H9 (cell line): ENCODE measurements around the gene GALC. TPM values are rescaled to one million over a fixed set of nuclear protein-coding genes. Genes with fewer than 3 reads are reported as not detected.

Experiments used
- DNase-seq: peaks from one replicate; pipeline ENCODE4 v3.0.0-alpha.2; 2017
- H2AFZ ChIP-seq: one replicate; pipeline ENCODE4 v1.6.1; 2013; ENCODE audit warnings: mild to moderate bottlenecking, low read length, control low read depth, moderate library complexity
- H2AK5ac ChIP-seq: 2 replicates; pipeline ENCODE4 v1.6.1; 2013; ENCODE audit warnings: low read length, control low read depth, mixed read lengths; ENCODE audit not compliant: insufficient read length
- H2BK120ac ChIP-seq: one replicate; pipeline ENCODE4 v1.6.1; 2013; ENCODE audit warnings: low read depth, mild to moderate bottlenecking, low read length, control low read depth, inconsistent platforms; ENCODE audit not compliant: poor library complexity, severe bottlenecking
- H2BK12ac ChIP-seq: 2 replicates; pipeline ENCODE4 v1.6.1; 2013; ENCODE audit warnings: low read length, control low read depth, mixed read lengths, low read depth; ENCODE audit not compliant: insufficient read length
- H2BK15ac ChIP-seq: 2 replicates; pipeline ENCODE4 v1.6.1; 2013; ENCODE audit warnings: low read depth, low read length, control low read depth
- H2BK20ac ChIP-seq: one replicate; pipeline ENCODE4 v1.6.1; 2013; ENCODE audit warnings: low read depth, mild to moderate bottlenecking, low read length, control low read depth, inconsistent platforms; ENCODE audit not compliant: poor library complexity, severe bottlenecking
- H2BK5ac ChIP-seq: 2 replicates; pipeline ENCODE4 v1.6.1; 2013; ENCODE audit warnings: low read length, control low read depth, mixed read lengths; ENCODE audit not compliant: insufficient read length
- H3K14ac ChIP-seq: 2 replicates; pipeline ENCODE4 v1.6.1; 2013; ENCODE audit warnings: low read length, control low read depth; ENCODE audit not compliant: insufficient read depth
- H3K18ac ChIP-seq: 2 replicates; pipeline ENCODE4 v1.6.1; 2013; ENCODE audit warnings: low read depth, mild to moderate bottlenecking, mixed read lengths, low read length, control low read depth; ENCODE audit not compliant: insufficient read length
- H3K23ac ChIP-seq: 2 replicates; pipeline ENCODE4 v1.6.1; 2013; ENCODE audit warnings: low read length, control low read depth, mixed read lengths, low read depth; ENCODE audit not compliant: insufficient read length
- H3K23me2 ChIP-seq: 2 replicates; pipeline ENCODE4 v1.6.1; 2013; ENCODE audit warnings: low read depth, mild to moderate bottlenecking, mixed read lengths, low read length, control low read depth; ENCODE audit not compliant: insufficient read length, poor library complexity, severe bottlenecking
- H3K27ac ChIP-seq: 2 replicates; pipeline ENCODE4 v1.5.1; 2013; ENCODE audit warnings: low read length, control low read depth, mixed read lengths, low read depth; ENCODE audit not compliant: insufficient read length
- H3K27me3 ChIP-seq: 2 replicates; pipeline ENCODE4 v1.6.1; 2013; ENCODE audit warnings: low read length, control low read depth, inconsistent platforms; ENCODE audit not compliant: insufficient read depth
- H3K4ac ChIP-seq: 2 replicates; pipeline ENCODE4 v1.6.1; 2013; ENCODE audit warnings: low read depth, mild to moderate bottlenecking, control low read depth, inconsistent platforms, low read length, moderate library complexity
- H3K4me1 ChIP-seq: 2 replicates; pipeline ENCODE4 v1.6.1; 2013; ENCODE audit warnings: low read length, control low read depth, inconsistent platforms; ENCODE audit not compliant: insufficient read depth
- H3K4me2 ChIP-seq: 2 replicates; pipeline ENCODE4 v1.6.1; 2013; ENCODE audit warnings: low read length, control low read depth, mixed read lengths; ENCODE audit not compliant: insufficient read length, insufficient read depth
- H3K56ac ChIP-seq: 2 replicates; pipeline ENCODE4 v1.6.1; 2013; ENCODE audit warnings: low read depth, mild to moderate bottlenecking, mixed read lengths, low read length, control low read depth; ENCODE audit not compliant: insufficient read length
- H3K79me1 ChIP-seq: 2 replicates; pipeline ENCODE4 v1.6.1; 2013; ENCODE audit warnings: low read depth, mild to moderate bottlenecking, moderate library complexity, low read length, control low read depth, inconsistent platforms; ENCODE audit not compliant: insufficient read depth, poor library complexity, severe bottlenecking
- H3K79me2 ChIP-seq: 2 replicates; pipeline ENCODE4 v1.6.1; 2013; ENCODE audit warnings: low read length, control low read depth, inconsistent platforms; ENCODE audit not compliant: insufficient read depth
- H3K9ac ChIP-seq: 2 replicates; pipeline ENCODE4 v1.6.1; 2013; ENCODE audit warnings: low read length, control low read depth, mixed read lengths; ENCODE audit not compliant: insufficient read length; ENCODE audit errors: extremely low read depth
- H3K9me3 ChIP-seq: one replicate; pipeline ENCODE4 v1.6.1; 2013; ENCODE audit warnings: low read depth, low read length, inconsistent platforms; ENCODE audit not compliant: control insufficient read depth
- H3T11ph ChIP-seq: one replicate; pipeline ENCODE4 v1.6.1; 2013; ENCODE audit warnings: mild to moderate bottlenecking, low read length, control low read depth, inconsistent platforms
- H4K20me1 ChIP-seq: one replicate; pipeline ENCODE4 v1.6.1; 2013; ENCODE audit not compliant: control insufficient read depth, insufficient read length, insufficient read depth
- H4K5ac ChIP-seq: 2 replicates; pipeline ENCODE4 v1.6.1; 2013; ENCODE audit warnings: low read depth, mild to moderate bottlenecking, mixed read lengths, low read length, control low read depth; ENCODE audit not compliant: insufficient read length
- H4K8ac ChIP-seq: replicated peaks from 2 replicates; pipeline ENCODE4 v1.6.1; 2013; ENCODE audit warnings: low read length, control low read depth, mixed read lengths, low read depth; ENCODE audit not compliant: insufficient read length
- H4K91ac ChIP-seq: 2 replicates; pipeline ENCODE4 v1.6.1; 2013; ENCODE audit warnings: low read depth, mild to moderate bottlenecking, moderate library complexity, mixed read lengths, low read length, control low read depth; ENCODE audit not compliant: insufficient read length
- H3K27ac Mint-ChIP-seq, 3 experiments: 2 replicates in 2 of 3; 3 replicates in 1 of 3; pipeline ENCODE4 v1.8.0; 2020 to 2021; ENCODE audit warnings: mixed read lengths in 3 of 3, mild to moderate bottlenecking in 1 of 3, moderate library complexity in 1 of 3
- H3K27me3 Mint-ChIP-seq: 2 replicates; pipeline ENCODE4 v1.8.0; 2021; ENCODE audit warnings: low read depth, mild to moderate bottlenecking, moderate library complexity, mixed read lengths
- H3K36me3 Mint-ChIP-seq, 3 experiments: 2 replicates in 2 of 3; 3 replicates in 1 of 3; pipeline ENCODE4 v1.8.0; 2020 to 2021; ENCODE audit warnings: low read depth in 3 of 3, mixed read lengths in 3 of 3; ENCODE audit not compliant: insufficient read depth in 1 of 3
- H3K4me1 Mint-ChIP-seq, 2 experiments: 2 replicates each; pipeline ENCODE4 v1.8.0; 2020; ENCODE audit warnings: mixed read lengths in 2 of 2
- H3K4me3 Mint-ChIP-seq, 2 experiments: 2 replicates in 1 of 2; 3 replicates in 1 of 2; pipeline ENCODE4 v1.8.0; 2020 to 2021; ENCODE audit warnings: mild to moderate bottlenecking in 2 of 2, mixed read lengths in 2 of 2, moderate library complexity in 1 of 2
- H3K9me3 Mint-ChIP-seq, 2 experiments: 2 replicates in 1 of 2; 3 replicates in 1 of 2; pipeline ENCODE4 v1.8.0; 2020; ENCODE audit warnings: mild to moderate bottlenecking in 2 of 2, mixed read lengths in 2 of 2, moderate library complexity in 1 of 2
- WGBS: extraction: QIAGEN DNeasy Blood & Tissue Kit; methylation state at CpG from one replicate; pipeline ENCODE4 v1.1.7; 2013; ENCODE audit warnings: missing lambda C conversion rate, low lambda C conversion rate, mixed read lengths; ENCODE audit not compliant: insufficient read length; ENCODE audit errors: extremely low coverage; 5-methylcytosine and 5-hydroxymethylcytosine counted together
- total RNA-seq: library from RNA; stranded (reverse); gene quantifications from 2 replicates; pipeline ENCODE4 v1.2.1, GENCODE V29; 2021
- TF ChIP-seq, protein P1 (sequence below): fragments of 200-600 bp; sonication (generic); conservative IDR thresholded peaks from 3 replicates; pipeline ENCODE4 v1.8.0; 2021; ENCODE audit warnings: antibody characterized with exemption, mild to moderate bottlenecking

Gene GALC
- total RNA-seq, 1 experiment from 2014 or later = 12.4 TPM

DNA sequence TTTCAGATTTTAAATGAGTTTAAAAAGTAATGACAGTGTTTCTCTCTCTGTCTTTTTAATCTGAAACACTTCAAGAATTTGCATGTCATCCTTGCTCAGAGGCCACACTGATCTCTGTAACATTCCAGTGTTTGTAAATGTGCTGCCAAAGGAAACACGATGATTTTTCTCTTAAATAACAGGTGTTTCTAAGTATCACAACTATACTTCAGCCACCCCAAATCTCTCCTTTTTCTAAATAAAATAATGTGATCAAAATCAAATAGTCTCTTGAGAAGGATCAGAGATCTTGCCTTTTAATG, 3.3 kb upstream of the GALC start:
- Mint-ChIP-seq H3K9me3 (no peaks in the 10 kb centered on the region), H3K27ac (no peak overlapping the region), H3K36me3 (no peaks in the 10 kb centered on the region), H3K4me1 (peaks cover 13 to 17% of the 10 kb centered on the region in 2 experiments), H3K4me3 (no peak overlapping the region), H3K27me3 (peaks cover 2% of the 10 kb centered on the region)
- Histone ChIP-seq H2BK120ac (no peak overlapping the region), H4K5ac (no peak overlapping the region), H4K8ac (no peak overlapping the region), H3K27me3 (no peaks in the 10 kb centered on the region), H3K79me2 (no peaks in the 10 kb centered on the region), H3K79me1 (no peaks in the 10 kb centered on the region), H3K4me2 (no peak overlapping the region), H2BK20ac (no peak overlapping the region), H2BK15ac (no peak overlapping the region), H3T11ph (no peak overlapping the region), H3K23ac (no peak overlapping the region), H3K9me3 (no peaks in the 10 kb centered on the region), H3K9ac (no peak overlapping the region), H3K23me2 (peaks cover 9% of the 10 kb centered on the region), H3K27ac (no peak overlapping the region), H3K56ac (no peak overlapping the region), H4K20me1 (no peaks in the 10 kb centered on the region), H3K14ac (no peak overlapping the region), H2BK12ac (no peak overlapping the region), H2AK5ac (no peak overlapping the region), H2BK5ac (no peak overlapping the region), H4K91ac (no peak overlapping the region), H3K4me1 (no peaks in the 10 kb centered on the region; the same call in 1 of the 2 replicates), H3K4ac (no peak overlapping the region), H3K18ac (no peak overlapping the region), H2AFZ (no peak overlapping the region)
- TF ChIP-seq, protein P1, sequence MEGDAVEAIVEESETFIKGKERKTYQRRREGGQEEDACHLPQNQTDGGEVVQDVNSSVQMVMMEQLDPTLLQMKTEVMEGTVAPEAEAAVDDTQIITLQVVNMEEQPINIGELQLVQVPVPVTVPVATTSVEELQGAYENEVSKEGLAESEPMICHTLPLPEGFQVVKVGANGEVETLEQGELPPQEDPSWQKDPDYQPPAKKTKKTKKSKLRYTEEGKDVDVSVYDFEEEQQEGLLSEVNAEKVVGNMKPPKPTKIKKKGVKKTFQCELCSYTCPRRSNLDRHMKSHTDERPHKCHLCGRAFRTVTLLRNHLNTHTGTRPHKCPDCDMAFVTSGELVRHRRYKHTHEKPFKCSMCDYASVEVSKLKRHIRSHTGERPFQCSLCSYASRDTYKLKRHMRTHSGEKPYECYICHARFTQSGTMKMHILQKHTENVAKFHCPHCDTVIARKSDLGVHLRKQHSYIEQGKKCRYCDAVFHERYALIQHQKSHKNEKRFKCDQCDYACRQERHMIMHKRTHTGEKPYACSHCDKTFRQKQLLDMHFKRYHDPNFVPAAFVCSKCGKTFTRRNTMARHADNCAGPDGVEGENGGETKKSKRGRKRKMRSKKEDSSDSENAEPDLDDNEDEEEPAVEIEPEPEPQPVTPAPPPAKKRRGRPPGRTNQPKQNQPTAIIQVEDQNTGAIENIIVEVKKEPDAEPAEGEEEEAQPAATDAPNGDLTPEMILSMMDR = no peak
- DNase-seq = no peak
- no CpG with 5 or more reads among the region's 1 CpG for WGBS
